Activated CD4-positive, alpha-beta memory T cell treated with anti-CD3 and anti-CD28 coated beads, Interleukin-2, amount 10 ng/mL, durations not matched to agents 7 days and 5 days (primary cell): Measurements from ENCODE around the gene AUNIP. TPM values are rescaled to one million over a fixed set of nuclear protein-coding genes. Genes with fewer than 3 reads are reported as not detected.

Source experiments
- CTCF ChIA-PET: fragments of 350-600 bp; sonication (Branson Sonifier 250); formaldehyde crosslinking; loops from one replicate; lab custom pipeline; 2021; ENCODE audit warnings: antibody characterized with exemption, inconsistent platforms; lab: Charles Lee
- POLR2A ChIA-PET: fragments of 350-600 bp; sonication (Branson Sonifier 250); formaldehyde crosslinking; loops from one replicate; lab custom pipeline; 2021; ENCODE audit warnings: antibody characterized with exemption; lab: Charles Lee
- DNase-seq: peaks from one replicate; pipeline ENCODE4 v3.0.0-alpha.2; 2020
- H3K27ac Mint-ChIP-seq: one replicate; pipeline ENCODE4 v1.8.0; 2021; ENCODE audit warnings: mild to moderate bottlenecking, mixed read lengths
- H3K27me3 Mint-ChIP-seq: one replicate; pipeline ENCODE4 v1.8.0; 2021; ENCODE audit warnings: mixed read lengths
- H3K36me3 Mint-ChIP-seq: one replicate; pipeline ENCODE4 v1.8.0; 2021; ENCODE audit warnings: low read depth, mixed read lengths
- H3K4me1 Mint-ChIP-seq: one replicate; pipeline ENCODE4 v1.8.0; 2021; ENCODE audit warnings: mixed read lengths
- H3K4me3 Mint-ChIP-seq: one replicate; pipeline ENCODE4 v1.8.0; 2021; ENCODE audit warnings: mild to moderate bottlenecking, mixed read lengths
- H3K9me3 Mint-ChIP-seq: one replicate; pipeline ENCODE4 v1.8.0; 2021; ENCODE audit warnings: mixed read lengths
- total RNA-seq, 2 experiments: library from RNA; stranded (reverse); gene quantifications; one replicate each; pipeline ENCODE4 v1.2.3, GENCODE V29; 2021

AUNIP gene
- total RNA-seq, 2 experiments from 2014 or later, result 5.2 to 5.4 TPM

DNA sequence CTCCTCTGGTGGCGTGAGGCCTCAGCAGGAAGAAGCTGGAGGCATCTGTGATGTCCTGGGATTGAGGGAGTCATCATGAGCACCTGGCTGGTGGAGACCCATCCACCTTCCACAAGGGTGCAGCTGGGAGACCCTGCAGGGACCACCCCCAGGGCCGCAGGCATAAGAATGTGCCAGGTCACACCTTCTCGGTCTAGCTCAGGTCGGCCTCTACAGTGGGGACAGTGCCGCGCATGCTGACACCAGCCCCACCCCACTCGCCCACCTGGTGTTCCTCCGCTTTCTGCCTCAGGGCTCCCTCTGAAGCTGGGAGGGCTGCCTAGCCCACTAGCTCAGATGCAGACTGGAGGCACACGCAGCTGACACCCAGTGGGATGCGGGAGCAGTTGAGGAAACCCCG lies 22.0 kb upstream of the AUNIP start:
- Mint-ChIP-seq H3K27ac (no peak overlapping the region), H3K4me1 (no peaks in the 10 kb centered on the region), H3K27me3 (peaks cover 17% of the 10 kb centered on the region), H3K9me3 (no peaks in the 10 kb centered on the region), H3K4me3 (no peak overlapping the region), H3K36me3 (no peaks in the 10 kb centered on the region)
- no peak for DNase-seq
- ChIA-PET POLR2A (no interaction called here), CTCF (no interaction called here)

DNA sequence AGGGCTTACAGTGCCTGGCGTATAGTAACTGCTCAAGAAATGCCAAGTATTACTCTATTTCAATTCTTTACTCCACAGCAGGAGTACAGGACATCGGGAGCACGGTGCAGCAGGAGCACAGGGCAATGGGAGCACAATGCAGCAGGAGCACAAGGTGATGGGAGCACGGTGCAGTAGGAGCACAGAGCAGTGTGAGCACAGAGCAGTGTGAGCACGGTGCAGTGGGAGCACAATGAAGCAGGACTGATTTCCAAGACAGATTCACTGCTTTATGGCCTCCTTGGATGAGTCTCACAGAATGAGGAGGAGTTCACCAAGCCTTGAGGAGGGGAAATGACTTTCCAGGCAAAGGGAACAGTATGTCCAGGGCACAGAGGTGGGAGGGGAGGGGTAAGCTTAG lies 21.3 kb upstream of the AUNIP start:
- Mint-ChIP-seq H3K4me1 (peaks cover 2% of the 10 kb centered on the region), H3K27me3 (peaks cover 21% of the 10 kb centered on the region), H3K36me3 (no peaks in the 10 kb centered on the region), H3K4me3 (no peak overlapping the region), H3K27ac (no peak overlapping the region), H3K9me3 (no peaks in the 10 kb centered on the region)
- DNase-seq, result no peak
- ChIA-PET CTCF (no interaction called here), POLR2A (interaction anchor here (1.1 kb wide), 1 partner anchor 25 kb away, joined by 3 read pairs; no protein-coding TSS in a partner anchor)

DNA sequence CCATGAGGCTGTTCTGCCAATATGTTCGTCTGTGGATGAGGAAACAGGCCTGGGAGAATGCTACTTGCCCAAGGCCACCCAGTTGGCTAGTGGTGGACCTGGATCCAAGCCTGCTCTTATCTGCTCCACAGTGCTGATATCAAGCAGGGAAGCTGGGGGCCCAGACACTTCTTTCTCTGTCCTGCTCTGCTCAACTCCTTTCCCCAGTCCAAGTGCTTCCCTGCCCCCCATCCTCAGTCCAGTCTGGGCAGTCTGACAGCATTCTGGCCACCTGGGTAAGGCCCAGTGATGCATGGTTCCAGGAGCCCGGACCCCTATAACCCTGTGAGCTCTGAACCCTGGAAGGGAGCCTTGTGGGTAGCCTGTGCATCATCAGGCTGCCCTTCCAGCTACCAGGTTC lies 20.4 kb upstream of the AUNIP start:
- no peaks in the 10 kb centered on the region for H3K9me3 Mint-ChIP-seq
- H3K27ac Mint-ChIP-seq, result no peak overlapping the region
- CTCF ChIA-PET, result interaction anchor here (0.7 kb wide), 1 partner anchor 118 kb away, joined by 3 read pairs; the partner anchor contains the start of gene PAFAH2
- H3K4me1 Mint-ChIP-seq, result peaks cover 7% of the 10 kb centered on the region
- POLR2A ChIA-PET, result interaction anchor here (0.9 to 1.3 kb wide), 3 partner anchors 9 to 25 kb away, joined by 3 to 5 read pairs (median 4); no protein-coding TSS in a partner anchor
- DNase-seq, result no peak
- H3K36me3 Mint-ChIP-seq, result no peaks in the 10 kb centered on the region
- peaks cover 23% of the 10 kb centered on the region for H3K27me3 Mint-ChIP-seq
- H3K4me3 Mint-ChIP-seq, result no peak overlapping the region

DNA sequence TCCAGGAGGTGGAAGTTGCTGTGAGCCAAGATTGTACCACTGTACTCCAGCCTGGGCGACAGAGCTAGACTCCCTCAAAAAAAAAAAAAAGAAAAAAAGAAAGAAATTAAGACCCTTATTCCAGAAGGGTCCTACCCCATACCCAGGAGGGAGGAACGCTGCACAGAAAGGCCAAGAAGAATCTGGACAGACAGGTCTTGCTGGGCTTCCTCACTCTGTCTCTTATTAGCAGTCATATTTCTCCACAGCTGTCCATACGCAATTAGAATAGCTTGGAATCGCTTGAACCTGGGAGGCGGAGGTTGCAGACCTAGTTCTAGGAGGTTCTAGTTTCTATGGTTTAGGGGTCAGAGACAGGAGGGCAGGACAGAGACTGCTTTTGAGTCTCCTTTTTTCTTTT lies 19.4 kb upstream of the AUNIP start:
- no peaks in the 10 kb centered on the region for H3K36me3 Mint-ChIP-seq

DNA sequence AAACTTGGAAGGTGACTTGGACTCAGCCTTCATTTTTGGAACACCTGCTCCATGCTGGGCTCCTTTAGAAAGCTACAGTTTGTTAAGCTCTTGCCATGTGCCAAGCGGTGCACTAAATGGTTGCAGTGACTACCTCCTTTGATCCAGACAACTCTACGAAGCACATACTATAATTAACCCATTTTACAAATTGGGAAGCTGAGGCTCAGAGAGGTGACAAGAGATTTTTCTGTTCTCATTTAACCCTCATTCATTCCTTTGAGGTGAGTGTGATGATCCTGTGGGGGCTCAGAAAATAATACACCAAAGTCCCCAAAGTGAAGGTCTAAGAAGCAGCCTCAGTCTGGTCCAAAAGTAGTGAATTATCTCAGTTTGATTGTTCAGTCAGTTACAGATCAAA lies 17.9 kb upstream of the AUNIP start:
- CTCF ChIA-PET, result no interaction called here
- no peaks in the 10 kb centered on the region for H3K36me3 Mint-ChIP-seq
- no peaks in the 10 kb centered on the region for H3K9me3 Mint-ChIP-seq
- DNase-seq, result no peak
- no peak overlapping the region for H3K27ac Mint-ChIP-seq
- H3K4me3 Mint-ChIP-seq, result no peak overlapping the region
- POLR2A ChIA-PET, result no interaction called here
- peaks cover 7% of the 10 kb centered on the region for H3K4me1 Mint-ChIP-seq
- peaks cover 23% of the 10 kb centered on the region for H3K27me3 Mint-ChIP-seq

More for the DNA sequence above, 19.4 kb upstream of the AUNIP start:
- H3K4me3 Mint-ChIP-seq, result no peak overlapping the region
- POLR2A ChIA-PET, result interaction anchor here (0.7 to 1.3 kb wide), 2 partner anchors 10 to 93 kb away, joined by 3 to 5 read pairs; no protein-coding TSS in a partner anchor
- no peak overlapping the region for H3K27ac Mint-ChIP-seq
- peaks cover 7% of the 10 kb centered on the region for H3K4me1 Mint-ChIP-seq
- CTCF ChIA-PET, result interaction anchor here (1.1 kb wide), 1 partner anchor 17 kb away, joined by 4 read pairs; no protein-coding TSS in a partner anchor
- no peak for DNase-seq
- no peaks in the 10 kb centered on the region for H3K9me3 Mint-ChIP-seq
- H3K27me3 Mint-ChIP-seq, result peaks cover 23% of the 10 kb centered on the region

DNA sequence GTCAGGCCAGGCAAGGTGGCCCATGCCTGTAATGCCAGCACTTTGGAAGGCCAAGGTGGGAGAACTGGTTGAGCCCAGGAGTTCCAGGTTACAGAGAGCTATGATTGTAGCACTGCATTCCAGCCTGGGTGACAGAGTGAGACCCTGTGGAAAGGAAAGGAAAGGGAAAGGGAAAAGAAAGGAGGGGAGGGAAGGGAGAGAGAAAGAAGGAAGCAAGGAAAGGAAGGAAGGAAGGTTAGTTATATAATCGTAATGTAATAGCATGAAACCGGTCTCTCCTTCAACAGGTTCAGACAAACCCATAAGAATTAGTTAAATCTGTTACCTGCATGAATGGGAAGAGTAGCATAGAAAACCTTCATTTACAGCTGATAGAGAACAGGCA lies 17.4 kb upstream of the AUNIP start:
- ChIA-PET POLR2A (interaction anchor here (1.5 kb wide), 1 partner anchor 114 kb away, joined by 7 read pairs; no protein-coding TSS in a partner anchor), CTCF (no interaction called here)
- Mint-ChIP-seq H3K4me1 (peaks cover 7% of the 10 kb centered on the region), H3K4me3 (no peak overlapping the region), H3K27ac (no peak overlapping the region), H3K9me3 (no peaks in the 10 kb centered on the region), H3K27me3 (peaks cover 23% of the 10 kb centered on the region), H3K36me3 (no peaks in the 10 kb centered on the region)
- no peak for DNase-seq

DNA sequence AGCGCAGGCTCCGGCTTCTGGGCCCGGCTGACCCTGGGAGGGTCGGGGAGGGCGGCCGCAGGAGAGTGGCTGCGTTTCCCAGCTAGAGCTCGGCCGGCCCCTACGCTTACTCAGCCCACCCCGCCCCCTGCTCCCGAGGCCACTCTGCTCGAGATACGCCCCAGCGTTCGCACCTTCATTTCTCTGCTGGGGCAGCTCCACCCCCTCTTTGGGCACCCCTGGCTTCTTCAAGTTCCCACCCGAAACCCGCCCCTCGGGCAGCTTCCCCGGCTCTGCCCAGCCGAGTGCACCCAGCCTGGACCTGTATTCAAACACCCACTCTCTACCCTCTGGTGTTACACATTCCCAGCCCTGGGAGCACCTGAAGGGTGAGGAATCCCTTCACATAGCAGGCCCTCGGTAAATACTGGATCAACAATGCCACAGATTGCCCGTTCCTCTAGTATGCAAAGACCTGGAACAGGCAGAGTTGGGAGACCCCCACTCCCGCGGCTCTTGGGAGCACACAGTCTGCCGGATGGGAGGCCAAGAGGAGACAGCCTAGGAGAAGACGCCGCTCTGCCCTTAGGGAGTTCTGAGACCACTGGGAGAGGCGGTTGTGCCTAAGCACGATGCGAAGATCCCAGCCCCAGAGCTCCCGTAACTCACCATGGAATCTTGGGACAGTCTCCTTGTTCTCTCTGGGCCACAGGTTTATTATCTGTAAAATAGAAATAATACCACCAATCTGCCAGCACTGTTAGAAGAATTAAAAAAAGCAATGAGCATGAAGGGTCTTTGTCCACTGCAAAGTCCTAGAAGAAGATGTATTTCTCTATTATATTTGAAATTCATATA lies 16.8 kb upstream of the AUNIP start:
- no peak for DNase-seq
- Mint-ChIP-seq H3K9me3 (no peaks in the 10 kb centered on the region), H3K27me3 (peaks cover 23% of the 10 kb centered on the region), H3K27ac (no peak overlapping the region), H3K4me1 (peaks cover 7% of the 10 kb centered on the region), H3K4me3 (peak overlapping the region; percentile 42), H3K36me3 (no peaks in the 10 kb centered on the region)
- CTCF ChIA-PET, result interaction anchor here (1.3 to 1.5 kb wide), 2 partner anchors 20 to 33 kb away, joined by 3 to 4 read pairs; no protein-coding TSS in a partner anchor
- POLR2A ChIA-PET, result interaction anchor here (1.1 to 2.1 kb wide), 5 partner anchors 9 to 121 kb away, joined by 3 to 8 read pairs (median 4); partner anchors contain the start of gene PAFAH2

DNA sequence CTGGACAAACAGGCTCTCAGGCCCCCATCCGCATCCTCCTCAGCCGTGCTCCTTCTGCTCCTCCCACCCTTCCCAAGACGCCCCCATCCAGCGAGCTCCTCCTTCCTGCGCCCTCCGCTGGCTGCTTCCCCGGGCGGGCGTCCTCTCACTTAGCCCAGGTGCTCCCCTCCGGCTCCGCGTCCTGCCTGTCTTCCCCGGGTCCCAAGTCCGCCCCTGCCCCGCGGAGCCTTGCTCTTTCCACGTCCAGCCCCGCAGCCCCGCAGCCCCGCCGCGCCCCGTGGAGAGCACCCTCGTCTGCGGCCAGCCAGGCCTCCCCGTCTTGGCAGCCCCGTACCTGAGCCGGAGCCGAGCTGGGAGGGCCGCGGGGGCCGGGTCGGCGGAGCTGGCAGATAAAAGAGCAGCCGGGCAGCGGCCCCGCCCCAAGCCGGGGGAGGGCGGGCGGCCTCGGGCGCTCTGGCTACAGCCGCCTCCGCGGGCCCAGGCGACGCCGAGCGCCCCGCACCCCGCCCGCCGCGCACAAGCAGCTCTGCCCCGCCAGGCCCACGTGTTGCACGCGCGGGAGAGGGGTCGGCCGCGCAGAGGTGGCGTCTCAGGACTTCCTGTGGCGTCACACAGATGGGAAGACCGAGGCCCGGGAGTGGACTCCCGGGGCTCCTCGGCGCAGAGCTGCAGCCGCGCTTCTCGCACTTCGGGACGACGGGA lies 16.0 kb upstream of the AUNIP start, which contains the start of gene PAQR7:
Gene PAQR7, minus strand, starts transcription at position 555 of the 702 bp plus-strand sequence. CDS start 11,869 bp downstream, outside the sequence.
- no peak within 1 kb of the TSS for H3K27ac Mint-ChIP-seq
- H3K27me3 Mint-ChIP-seq, result peaks cover 21% of the 10 kb centered on the region
- peaks cover 7% of the 10 kb centered on the region for H3K4me1 Mint-ChIP-seq
- H3K9me3 Mint-ChIP-seq, result no peaks in the 10 kb centered on the region
- no peaks in the 10 kb centered on the region for H3K36me3 Mint-ChIP-seq
- H3K4me3 Mint-ChIP-seq, result peak within 1 kb of the TSS; percentile 69
- ChIA-PET CTCF (interaction anchor here (1.3 to 1.5 kb wide), 2 partner anchors 20 to 32 kb away, joined by 3 to 4 read pairs; no protein-coding TSS in a partner anchor), POLR2A (interaction anchor here (1.1 to 2.1 kb wide), 6 partner anchors 9 to 122 kb away, joined by 3 to 8 read pairs (median 4); partner anchors contain the start of gene PAFAH2)
- DNase-seq, result peak; percentile 61

DNA sequence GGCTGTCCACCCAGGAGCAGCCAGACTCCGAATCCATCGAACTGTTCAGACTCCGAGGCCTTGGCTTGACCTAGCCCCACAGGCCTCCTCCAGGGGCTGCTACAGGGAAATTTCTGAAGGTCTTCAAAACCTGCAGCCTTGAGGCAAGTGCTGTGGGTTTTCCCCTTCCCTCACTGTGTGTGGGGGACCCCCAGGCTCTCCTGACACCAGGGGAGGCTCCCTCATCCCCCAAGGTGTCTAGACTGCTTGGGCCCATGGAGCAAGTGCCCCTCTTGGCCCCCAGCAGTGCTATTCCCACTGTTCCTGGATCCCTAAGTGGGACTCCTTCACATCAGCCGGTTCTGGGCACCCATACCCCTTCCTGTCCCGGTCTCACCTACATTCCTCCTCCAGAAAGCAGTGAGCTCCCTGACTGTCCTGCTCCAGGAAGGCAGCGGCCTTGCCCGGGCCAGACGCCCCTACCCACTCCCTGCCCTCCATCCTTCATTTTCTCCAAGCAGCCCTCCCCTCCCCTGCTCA lies 15.4 kb upstream of the AUNIP start:
- H3K27ac Mint-ChIP-seq, result no peak overlapping the region
- peak overlapping the region; percentile 69 for H3K4me3 Mint-ChIP-seq
- H3K27me3 Mint-ChIP-seq, result peaks cover 19% of the 10 kb centered on the region
- no peaks in the 10 kb centered on the region for H3K9me3 Mint-ChIP-seq
- no peaks in the 10 kb centered on the region for H3K36me3 Mint-ChIP-seq
- no peak for DNase-seq
- POLR2A ChIA-PET, result interaction anchor here (1.1 to 2.1 kb wide), 3 partner anchors 10 to 43 kb away, joined by 3 to 8 read pairs (median 4); no protein-coding TSS in a partner anchor
- CTCF ChIA-PET, result interaction anchor here (1.2 to 1.5 kb wide), 3 partner anchors 21 to 32 kb away, joined by 3 to 4 read pairs (median 3); no protein-coding TSS in a partner anchor
- H3K4me1 Mint-ChIP-seq, result peaks cover 7% of the 10 kb centered on the region

DNA sequence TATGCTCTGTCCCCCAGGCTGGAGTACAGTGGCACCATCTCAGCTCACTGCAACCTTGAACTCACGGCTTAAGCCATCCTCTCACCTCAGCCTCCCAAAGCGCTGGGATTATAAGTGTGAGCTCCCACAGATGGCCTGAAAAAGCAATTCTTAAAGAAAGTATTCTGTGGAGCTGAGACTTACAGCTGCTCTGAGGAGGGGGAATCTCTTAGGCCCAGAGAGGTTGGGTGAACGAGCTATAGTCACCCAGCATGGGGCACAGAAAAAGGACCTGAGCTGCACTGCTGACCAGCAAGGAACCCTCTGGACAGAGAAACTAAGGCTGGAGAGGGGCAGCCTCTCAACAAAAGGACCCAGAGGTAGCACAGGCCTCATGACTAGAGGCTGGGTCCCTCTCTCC lies 15.0 kb upstream of the AUNIP start:
- DNase-seq, result no peak
- H3K27me3 Mint-ChIP-seq, result peaks cover 19% of the 10 kb centered on the region

DNA sequence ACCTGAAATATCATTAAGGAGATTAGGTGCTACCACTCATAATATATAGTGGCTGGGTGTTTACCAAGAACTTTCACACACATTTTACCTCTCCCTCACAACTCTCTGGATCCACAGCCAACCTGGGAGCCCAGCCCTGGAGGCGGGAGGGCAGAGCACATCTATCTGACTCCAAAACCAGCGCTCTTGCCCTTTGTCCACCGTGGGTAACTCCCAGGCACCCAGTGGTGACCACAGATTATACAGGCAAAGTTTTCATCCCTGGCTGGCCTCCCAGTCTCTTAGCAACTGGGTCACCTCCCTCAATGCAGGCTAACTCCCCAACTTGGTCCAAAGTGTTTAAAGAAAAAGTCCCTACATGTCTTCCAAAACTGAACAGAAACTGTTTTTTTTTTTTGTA lies 13.9 kb upstream of the AUNIP start:
- H3K36me3 Mint-ChIP-seq, result no peaks in the 10 kb centered on the region
- H3K27ac Mint-ChIP-seq, result no peak overlapping the region
- CTCF ChIA-PET, result no interaction called here
- no peak overlapping the region for H3K4me3 Mint-ChIP-seq
- no peak for DNase-seq
- no peaks in the 10 kb centered on the region for H3K9me3 Mint-ChIP-seq
- H3K4me1 Mint-ChIP-seq, result peaks cover 7% of the 10 kb centered on the region
- POLR2A ChIA-PET, result no interaction called here
- peaks cover 19% of the 10 kb centered on the region for H3K27me3 Mint-ChIP-seq

More for the DNA sequence above, 15.0 kb upstream of the AUNIP start:
- Mint-ChIP-seq H3K27ac (no peak overlapping the region), H3K4me3 (no peak overlapping the region), H3K36me3 (no peaks in the 10 kb centered on the region), H3K4me1 (peaks cover 7% of the 10 kb centered on the region), H3K9me3 (no peaks in the 10 kb centered on the region)
- ChIA-PET CTCF (interaction anchor here (1.2 kb wide), 1 partner anchor 21 kb away, joined by 3 read pairs; no protein-coding TSS in a partner anchor), POLR2A (interaction anchor here (1.2 to 2.1 kb wide), 2 partner anchors 31 to 42 kb away, joined by 3 to 8 read pairs; no protein-coding TSS in a partner anchor)

DNA sequence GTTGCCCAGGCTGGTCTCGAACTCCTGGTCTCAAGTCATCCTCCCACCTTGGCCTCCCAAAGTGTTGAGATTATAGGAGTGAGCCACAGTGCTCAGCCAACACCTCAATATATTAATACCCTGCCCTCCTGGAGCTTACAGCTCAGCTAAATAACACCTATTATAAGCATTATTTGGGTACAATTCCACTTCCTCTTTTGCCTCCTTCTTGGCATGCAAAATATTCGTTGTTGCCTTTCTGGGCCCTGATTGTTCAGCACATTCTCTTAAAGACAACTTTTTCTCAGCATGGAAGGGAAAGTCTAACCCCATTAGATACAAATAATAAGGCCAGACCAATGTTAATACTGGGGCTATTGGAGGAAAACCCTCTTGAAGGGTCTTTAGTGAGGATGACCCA lies 13.5 kb upstream of the AUNIP start:
- Mint-ChIP-seq H3K36me3 (no peaks in the 10 kb centered on the region), H3K4me3 (no peak overlapping the region), H3K9me3 (no peaks in the 10 kb centered on the region), H3K27ac (no peak overlapping the region), H3K4me1 (peaks cover 7% of the 10 kb centered on the region), H3K27me3 (peaks cover 17% of the 10 kb centered on the region)
- POLR2A ChIA-PET, result no interaction called here
- no peak for DNase-seq
- CTCF ChIA-PET, result no interaction called here
